Measurements from ENCODE around the gene TP73. TPM values are rescaled to one million over a fixed set of nuclear protein-coding genes. Genes with fewer than 3 reads are reported as not detected.

TP73 gene
- total RNA-seq, 1 donor from 2014 or later = 3.6 TPM

DNA sequence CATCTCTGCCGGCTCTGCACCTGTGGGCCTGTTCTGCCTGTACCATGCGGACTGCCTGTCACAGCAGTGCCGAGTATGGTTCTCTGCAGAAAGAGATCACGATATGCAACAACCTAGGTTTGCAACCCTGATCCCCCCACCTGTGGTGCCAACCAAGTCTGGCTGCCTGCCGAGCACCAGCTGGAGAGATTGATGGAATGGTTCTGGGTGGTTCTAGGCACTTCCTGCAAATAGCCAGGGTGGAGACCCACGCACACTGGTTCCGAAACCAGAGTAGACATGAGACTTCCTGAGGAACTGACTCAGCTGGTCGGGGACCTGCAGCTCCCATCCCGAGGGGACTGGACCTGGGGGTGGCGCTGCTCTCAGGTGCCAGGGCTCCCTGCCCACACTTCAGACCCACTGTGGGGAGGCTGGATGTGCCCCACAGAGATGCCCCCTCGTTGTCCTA, 22.1 kb upstream of the TP73 start:
- H3K4me3 ChIP-seq = no peak overlapping the region

DNA sequence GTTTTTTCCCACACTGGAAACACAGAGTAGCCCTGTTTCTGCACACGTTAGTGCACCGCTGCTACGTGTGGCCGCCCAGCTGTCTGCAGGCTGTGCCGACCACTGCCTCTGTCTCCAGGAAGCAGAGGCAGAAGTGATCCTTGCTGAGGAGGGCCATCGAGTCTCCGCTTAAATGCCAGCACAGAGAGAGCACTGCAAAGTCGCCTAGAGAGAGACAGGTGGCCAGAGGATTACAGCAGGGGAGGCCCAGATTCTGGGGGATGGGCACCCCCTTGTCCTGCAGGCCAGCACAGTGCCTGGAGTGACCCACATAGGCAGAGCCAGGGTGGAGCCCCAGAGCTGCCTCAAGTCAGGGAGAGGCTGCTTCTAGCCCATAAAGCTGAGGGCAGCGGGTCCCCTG, 21.4 kb upstream of the TP73 start:
- intact Hi-C loops (cut with DNase I) = no loop called here
- Histone ChIP-seq H3K4me1 (peaks cover 12% of the 10 kb centered on the region), H3K4me3 (no peak overlapping the region), H3K27ac (no peak overlapping the region), H3K36me3 (peaks cover 96% of the 10 kb centered on the region), H3K9me3 (no peaks in the 10 kb centered on the region), H3K27me3 (ENCODE audit: low read depth) (no peaks in the 10 kb centered on the region)
- ATAC-seq (no peak), DNase-seq (no peak)
- TF ChIP-seq, protein P1, sequence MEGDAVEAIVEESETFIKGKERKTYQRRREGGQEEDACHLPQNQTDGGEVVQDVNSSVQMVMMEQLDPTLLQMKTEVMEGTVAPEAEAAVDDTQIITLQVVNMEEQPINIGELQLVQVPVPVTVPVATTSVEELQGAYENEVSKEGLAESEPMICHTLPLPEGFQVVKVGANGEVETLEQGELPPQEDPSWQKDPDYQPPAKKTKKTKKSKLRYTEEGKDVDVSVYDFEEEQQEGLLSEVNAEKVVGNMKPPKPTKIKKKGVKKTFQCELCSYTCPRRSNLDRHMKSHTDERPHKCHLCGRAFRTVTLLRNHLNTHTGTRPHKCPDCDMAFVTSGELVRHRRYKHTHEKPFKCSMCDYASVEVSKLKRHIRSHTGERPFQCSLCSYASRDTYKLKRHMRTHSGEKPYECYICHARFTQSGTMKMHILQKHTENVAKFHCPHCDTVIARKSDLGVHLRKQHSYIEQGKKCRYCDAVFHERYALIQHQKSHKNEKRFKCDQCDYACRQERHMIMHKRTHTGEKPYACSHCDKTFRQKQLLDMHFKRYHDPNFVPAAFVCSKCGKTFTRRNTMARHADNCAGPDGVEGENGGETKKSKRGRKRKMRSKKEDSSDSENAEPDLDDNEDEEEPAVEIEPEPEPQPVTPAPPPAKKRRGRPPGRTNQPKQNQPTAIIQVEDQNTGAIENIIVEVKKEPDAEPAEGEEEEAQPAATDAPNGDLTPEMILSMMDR (IDR thresholded peaks at IDR 0.05) = no peak

More for the DNA sequence above, 22.1 kb upstream of the TP73 start:
- ATAC-seq (no peak), DNase-seq (peak; percentile 48)
- no peaks in the 10 kb centered on the region for H3K9me3 ChIP-seq
- H3K4me1 ChIP-seq = peaks cover 18% of the 10 kb centered on the region
- no peak overlapping the region for H3K27ac ChIP-seq
- H3K36me3 ChIP-seq = peaks cover 89% of the 10 kb centered on the region
- TF ChIP-seq, protein P1 (IDR thresholded peaks at IDR 0.05) = no peak
- intact Hi-C loops (cut with DNase I) = no loop called here
- no peaks in the 10 kb centered on the region for H3K27me3 ChIP-seq (ENCODE audit: low read depth)

DNA sequence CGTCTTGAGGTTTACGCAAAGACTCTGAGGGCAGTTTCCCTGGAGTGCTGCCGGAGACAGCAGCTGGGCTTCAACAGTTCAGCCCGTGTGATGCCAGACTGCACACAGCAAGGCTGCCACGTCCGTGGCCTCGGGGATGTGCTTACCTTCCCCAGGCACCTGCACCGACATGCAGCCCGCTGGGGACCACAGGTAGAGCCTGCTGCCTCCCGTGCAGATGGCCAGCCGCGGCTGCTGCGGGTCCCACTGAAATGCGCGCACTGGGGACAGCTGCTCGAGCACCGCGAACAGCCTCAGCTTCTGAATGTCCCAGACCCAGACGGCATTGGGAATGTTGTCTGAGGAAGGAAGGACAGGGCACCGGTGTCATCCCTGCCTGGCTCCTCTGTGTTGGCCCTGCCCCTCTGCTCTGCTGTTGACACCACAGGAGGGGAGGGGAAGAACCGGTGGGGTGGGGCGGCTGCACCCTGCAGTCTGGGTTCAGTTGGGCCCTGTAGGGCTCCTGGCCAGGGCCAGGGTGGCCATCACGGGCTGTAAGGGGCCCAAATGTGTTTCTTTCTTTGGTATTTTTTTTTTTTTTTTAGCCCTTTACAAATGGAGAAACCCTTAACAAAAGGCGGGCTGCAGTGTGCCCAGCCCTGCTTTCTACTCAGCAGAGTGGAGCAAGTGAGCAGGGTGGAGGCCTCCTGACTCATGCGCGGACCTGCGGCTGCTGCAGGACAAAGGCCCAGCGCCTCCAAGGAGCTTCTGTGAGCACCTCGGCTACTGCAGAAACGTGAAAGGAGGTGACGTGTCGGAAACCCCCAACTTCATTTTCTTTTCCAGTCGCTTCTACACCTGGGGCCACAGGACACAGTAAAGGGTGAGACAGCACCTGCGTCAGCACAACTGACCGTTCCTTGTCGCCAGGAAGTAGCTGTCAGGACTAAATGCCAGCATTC, 20.7 kb upstream of the TP73 start:
- ATAC-seq = no peak
- H3K27me3 ChIP-seq (ENCODE audit: low read depth) = no peaks in the 10 kb centered on the region
- no peaks in the 10 kb centered on the region for H3K9me3 ChIP-seq
- H3K36me3 ChIP-seq = peaks cover 100% of the 10 kb centered on the region
- H3K4me3 ChIP-seq = no peak overlapping the region
- no peak overlapping the region for H3K27ac ChIP-seq
- TF ChIP-seq, protein P1 (IDR thresholded peaks at IDR 0.05) = no peak
- H3K4me1 ChIP-seq = peaks cover 7% of the 10 kb centered on the region
- peak; percentile 44 for DNase-seq
- intact Hi-C loops (cut with DNase I) = no loop called here

DNA sequence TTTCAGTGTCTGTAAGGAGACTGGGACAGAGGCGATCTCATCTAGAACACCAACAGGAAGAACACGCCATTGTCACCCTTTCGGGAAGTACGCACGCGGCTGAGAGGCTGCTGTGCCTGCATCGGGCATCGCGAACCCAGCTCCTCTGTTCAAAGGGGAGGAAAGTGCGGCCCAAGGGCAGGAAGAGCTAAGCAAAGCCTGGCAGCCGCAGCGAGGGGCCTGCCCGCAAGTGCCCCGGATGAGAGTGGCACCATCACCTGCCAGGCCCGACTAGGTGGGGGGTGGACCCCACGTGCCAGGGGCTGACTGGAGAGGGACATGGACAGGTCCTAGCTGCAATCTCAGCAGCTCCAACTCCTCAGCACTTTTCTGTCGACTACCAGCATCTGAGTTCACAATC, 20.0 kb upstream of the TP73 start:
- no peak for ATAC-seq
- H3K9me3 ChIP-seq = no peaks in the 10 kb centered on the region
- H3K27ac ChIP-seq = no peak overlapping the region
- no peaks in the 10 kb centered on the region for H3K27me3 ChIP-seq (ENCODE audit: low read depth)
- intact Hi-C loops (cut with DNase I) = no loop called here
- H3K4me3 ChIP-seq = no peak overlapping the region
- peaks cover 7% of the 10 kb centered on the region for H3K4me1 ChIP-seq
- DNase-seq = peak; percentile 41
- TF ChIP-seq, protein P1 (IDR thresholded peaks at IDR 0.05) = no peak
- peaks cover 100% of the 10 kb centered on the region for H3K36me3 ChIP-seq

DNA sequence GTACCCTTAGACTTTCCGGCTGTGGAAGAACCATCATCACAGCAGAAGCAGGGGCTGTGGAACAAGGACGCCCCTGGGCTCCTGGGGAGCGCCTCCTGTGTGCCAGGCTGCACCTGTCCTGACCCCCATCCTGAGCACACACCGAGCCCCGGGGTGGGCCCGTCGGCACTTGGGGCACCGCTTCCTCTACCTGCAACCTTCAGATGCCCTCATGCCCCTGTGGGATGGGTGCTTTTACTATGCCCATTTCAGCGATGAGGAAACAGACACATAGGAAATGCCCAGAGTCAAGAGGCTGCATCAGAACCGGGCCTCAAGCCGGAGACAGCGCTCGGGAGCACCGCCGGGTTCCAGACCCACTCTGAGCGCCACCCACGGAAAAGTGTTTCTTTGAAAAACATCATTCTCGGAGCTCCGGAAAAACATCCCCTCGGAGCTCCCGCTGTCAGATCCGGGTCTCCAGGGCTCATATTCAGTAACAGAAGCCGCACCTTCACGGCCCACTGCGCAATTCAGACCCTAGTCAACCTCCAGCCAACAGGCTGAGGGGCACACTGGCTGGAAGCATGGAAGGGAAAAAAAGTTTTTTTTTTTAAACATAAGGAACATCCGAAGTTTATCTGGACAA, 19.5 kb upstream of the TP73 start:
- no peak overlapping the region for H3K4me3 ChIP-seq
- H3K4me1 ChIP-seq = peaks cover 7% of the 10 kb centered on the region
- H3K36me3 ChIP-seq = peaks cover 100% of the 10 kb centered on the region
- intact Hi-C loops (cut with DNase I) = no loop called here
- DNase-seq (peak; percentile 20), ATAC-seq (no peak)
- H3K27ac ChIP-seq = no peak overlapping the region
- no peaks in the 10 kb centered on the region for H3K27me3 ChIP-seq (ENCODE audit: low read depth)
- TF ChIP-seq, protein P1 (IDR thresholded peaks at IDR 0.05) = no peak
- H3K9me3 ChIP-seq = no peaks in the 10 kb centered on the region

Measured in lower lobe of right lung (tissue), 2 donors.